A673 (cell line): Measurements from ENCODE around the gene EFNA2.

Experiments
- EZH2 ChIP-seq: fragments of 200-600 bp; sonication (generic); IDR thresholded peaks from 2 replicates; pipeline ENCODE4 v1.6.1; 2017; ENCODE audit warnings: borderline replicate concordance, low read depth, mild to moderate bottlenecking, mixed read lengths, antibody characterized with exemption, low read length; ENCODE audit not compliant: poor library complexity, severe bottlenecking
- TF ChIP-seq, protein P1 (sequence below): fragments of 300-800, 200-600 bp; sonication (generic); conservative IDR thresholded peaks from 2 replicates; pipeline ENCODE4 v1.5.1; 2017; ENCODE audit warnings: low read depth, mild to moderate bottlenecking, antibody characterized with exemption, low read length, moderate library complexity, mixed read lengths

DNA sequence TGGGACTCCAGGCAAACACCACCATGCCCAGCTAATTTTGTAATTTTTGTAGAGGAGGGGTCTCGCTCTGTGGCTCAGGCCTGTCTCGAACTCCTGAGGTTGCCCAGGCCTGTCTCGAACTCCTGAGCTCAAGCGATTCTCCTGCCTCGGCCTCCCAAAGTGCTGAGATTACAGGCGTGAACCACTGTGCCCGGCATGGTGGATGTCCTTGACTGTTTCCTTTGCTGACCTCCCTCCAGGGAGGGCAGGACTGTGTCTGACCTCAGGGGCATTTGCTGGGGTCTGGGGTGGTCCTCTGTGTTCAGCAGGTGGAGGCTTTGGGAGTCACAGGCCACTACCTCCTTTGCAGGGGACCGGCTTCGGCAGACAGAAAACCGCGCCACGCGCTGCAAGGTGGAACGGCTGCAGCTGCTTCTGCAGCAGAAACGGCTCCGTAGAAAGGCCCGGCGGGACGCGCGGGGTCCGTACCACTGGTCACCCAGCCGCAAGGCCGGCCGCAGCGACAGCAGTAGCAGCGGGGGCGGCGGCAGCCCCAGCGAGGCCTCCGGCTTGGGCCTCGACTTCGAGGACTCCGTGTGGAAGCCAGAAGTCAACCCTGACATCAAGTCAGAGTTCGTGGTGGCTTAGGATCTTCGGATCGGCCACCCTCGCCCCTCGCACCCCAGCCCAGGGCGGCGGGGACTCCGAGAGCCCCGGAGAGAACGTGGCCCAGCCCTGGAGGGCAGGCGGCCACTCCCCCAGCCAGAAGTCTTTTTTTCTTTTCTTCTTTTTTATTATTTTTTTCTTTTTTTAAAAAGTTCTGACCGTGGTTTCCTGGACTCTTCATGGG is 28.8 kb upstream of the EFNA2 start:
- TF ChIP-seq, protein P1, sequence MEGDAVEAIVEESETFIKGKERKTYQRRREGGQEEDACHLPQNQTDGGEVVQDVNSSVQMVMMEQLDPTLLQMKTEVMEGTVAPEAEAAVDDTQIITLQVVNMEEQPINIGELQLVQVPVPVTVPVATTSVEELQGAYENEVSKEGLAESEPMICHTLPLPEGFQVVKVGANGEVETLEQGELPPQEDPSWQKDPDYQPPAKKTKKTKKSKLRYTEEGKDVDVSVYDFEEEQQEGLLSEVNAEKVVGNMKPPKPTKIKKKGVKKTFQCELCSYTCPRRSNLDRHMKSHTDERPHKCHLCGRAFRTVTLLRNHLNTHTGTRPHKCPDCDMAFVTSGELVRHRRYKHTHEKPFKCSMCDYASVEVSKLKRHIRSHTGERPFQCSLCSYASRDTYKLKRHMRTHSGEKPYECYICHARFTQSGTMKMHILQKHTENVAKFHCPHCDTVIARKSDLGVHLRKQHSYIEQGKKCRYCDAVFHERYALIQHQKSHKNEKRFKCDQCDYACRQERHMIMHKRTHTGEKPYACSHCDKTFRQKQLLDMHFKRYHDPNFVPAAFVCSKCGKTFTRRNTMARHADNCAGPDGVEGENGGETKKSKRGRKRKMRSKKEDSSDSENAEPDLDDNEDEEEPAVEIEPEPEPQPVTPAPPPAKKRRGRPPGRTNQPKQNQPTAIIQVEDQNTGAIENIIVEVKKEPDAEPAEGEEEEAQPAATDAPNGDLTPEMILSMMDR = no peak
- no peak for TF ChIP-seq EZH2
